ENCODE data around the gene ALOXE3.
A peak's percentile ranks its signal among the peaks of the same experiment; 100 is the strongest.

The ALOXE3 gene

GRCh38 chr17:8153957-8154607 lies 35.8 kb upstream of the ALOXE3 start:
- DNase-seq (ENCODE audit: low read depth) = peak; percentile 97

GRCh38 chr17:8153525-8153956 lies 35.2 kb upstream of the ALOXE3 start:
- DNase-seq (ENCODE audit: low read depth) = peak; percentile 96

- DNase-seq (ENCODE audit: low read depth) = no peak
Measured at GRCh38 chr17:8153031-8153451, 34.7 kb upstream of the ALOXE3 start.

- DNase-seq (ENCODE audit: low read depth) = peak; percentile 71
Measured at GRCh38 chr17:8152112-8152775, 33.9 kb upstream of the ALOXE3 start, which contains the start of gene PER1. PER1 (minus strand) TSS chr17:8152404; CDS start chr17:8150706, 1,698 bp downstream.

- no peak for DNase-seq (ENCODE audit: low read depth)
Measured at GRCh38 chr17:8151641-8152111, 33.4 kb upstream of the ALOXE3 start.

- DNase-seq (ENCODE audit: low read depth) = peak; percentile 48
Measured at GRCh38 chr17:8151120-8151640, 32.9 kb upstream of the ALOXE3 start.

GRCh38 chr17:8150194-8151119 lies 32.1 kb upstream of the ALOXE3 start:
- DNase-seq (ENCODE audit: low read depth) = no peak

GRCh38 chr17:8149419-8150193 lies 31.3 kb upstream of the ALOXE3 start:
- no peak for DNase-seq (ENCODE audit: low read depth)

GRCh38 chr17:8148560-8148959 lies 30.2 kb upstream of the ALOXE3 start:
- DNase-seq (ENCODE audit: low read depth) = no peak

- no peak for DNase-seq (ENCODE audit: low read depth)
Measured at GRCh38 chr17:8147805-8148404, 29.6 kb upstream of the ALOXE3 start.

- DNase-seq (ENCODE audit: low read depth) = no peak
Measured at GRCh38 chr17:8147141-8147804, 29.0 kb upstream of the ALOXE3 start.

- DNase-seq (ENCODE audit: low read depth) = no peak
Measured at GRCh38 chr17:8146381-8147140, 28.2 kb upstream of the ALOXE3 start.

- no peak for DNase-seq (ENCODE audit: low read depth)
Measured at GRCh38 chr17:8145811-8146210, 27.5 kb upstream of the ALOXE3 start.

- DNase-seq (ENCODE audit: low read depth) = no peak
Measured at GRCh38 chr17:8144401-8145231, 26.3 kb upstream of the ALOXE3 start.

GRCh38 chr17:8143581-8144400 lies 25.5 kb upstream of the ALOXE3 start:
- DNase-seq (ENCODE audit: low read depth) = no peak

- no peak for DNase-seq (ENCODE audit: low read depth)
Measured at GRCh38 chr17:8142887-8143580, 24.7 kb upstream of the ALOXE3 start.

All from non-pigmented ciliary epithelial cell (primary cell).